Activated CD8-positive, alpha-beta memory T cell treated with anti-CD3 and anti-CD28 coated beads for 48 hours (primary cell): Measurements from ENCODE around the gene CSRP3.

ENCODE experiments used
- DNase-seq, 3 experiments: peaks; one replicate each; pipeline ENCODE4 v3.0.0-alpha.2; 2020; ENCODE audit warnings: low read depth in 2 of 3, low spot score in 2 of 3

The CSRP3 gene

DNA sequence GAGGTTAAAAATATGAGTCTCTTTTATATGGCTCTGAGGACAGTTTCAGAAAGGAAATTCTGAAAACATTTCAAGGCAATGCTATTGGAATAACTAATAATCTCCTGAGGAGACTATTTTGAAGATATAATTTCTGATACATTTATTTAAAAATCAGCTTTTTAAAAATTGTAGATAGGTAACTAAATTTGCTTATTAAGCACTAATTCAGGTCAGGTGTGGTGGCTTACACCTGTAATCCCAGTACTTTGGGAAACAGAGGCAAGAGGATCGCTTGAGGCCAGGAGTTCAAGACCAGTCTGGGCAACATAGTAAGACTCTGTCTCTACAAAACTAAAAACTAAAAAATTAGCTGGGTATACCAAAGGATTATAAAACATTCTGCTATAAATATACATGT is 67.8 kb downstream of the CSRP3 start:
- no peak for DNase-seq
